HepG2 (cell line): ENCODE data around the gene ZMIZ1. TPM values are rescaled to one million over a fixed set of nuclear protein-coding genes. Genes with fewer than 3 reads are reported as not detected.

Source experiments
- ATAC-seq: fragments of 200-7000 bp; cut with Tn5 transposase; 3 replicates; pipeline ENCODE4 v1.9.1; 2020; ENCODE audit warnings: mild to moderate bottlenecking, moderate library complexity
- BruUV-seq: library from RNA; stranded (reverse); fragments of 400-500 nt; replicated peaks from 2 replicates; lab custom pipeline; 2021; lab: Mats Ljungman, UMichigan
- CTCF ChIA-PET: fragments of 300-600 bp; formaldehyde crosslinking; extraction: SDS; loops from one replicate; lab custom pipeline; 2021; ENCODE audit warnings: low total read pairs, inconsistent platforms, low intra/inter-chr PET ratio; lab: Yijun Ruan, JAX
- POLR2A ChIA-PET: fragments of 350-600 bp; sonication (Branson Sonifier 250); formaldehyde crosslinking; loops from one replicate; lab custom pipeline; 2020; ENCODE audit warnings: antibody characterized with exemption, inconsistent platforms; lab: Yijun Ruan, JAX
- DNase-seq: peaks from one replicate; pipeline ENCODE4 v3.0.0-alpha.2; 2015; ENCODE audit warnings: low spot score
- FAIRE-seq: peaks from 3 replicates; lab custom pipeline; 2011; peaks lifted over from hg19 to GRCh38; lab: Jason Lieb, UNC
- H2AFZ ChIP-seq: one replicate; pipeline ENCODE4 v1.6.1; 2011; ENCODE audit warnings: low read length, inconsistent platforms
- H3K27ac ChIP-seq: fragments of 300-600 bp; 3 replicates; pipeline ENCODE4 v1.8.0; 2011; ENCODE audit warnings: mixed run types, mild to moderate bottlenecking, mixed read lengths, low read length, inconsistent platforms; ENCODE audit not compliant: insufficient read depth; ENCODE audit errors: extremely low read length
- H3K27me3 ChIP-seq, 2 experiments: fragments of 200-600 bp in 1 of 2; 2 replicates in 1 of 2; 3 replicates in 1 of 2; pipeline versions ENCODE4 v1.6.0 to v1.8.0; 2011; ENCODE audit warnings: low read length in 2 of 2, mild to moderate bottlenecking in 2 of 2, moderate library complexity in 2 of 2, inconsistent platforms in 1 of 2; ENCODE audit not compliant: insufficient read depth in 2 of 2, control insufficient read depth in 1 of 2
- H3K36me3 ChIP-seq, 2 experiments: fragments of 200-600 bp in 1 of 2; replicated peaks in 1 of 2; 2 replicates in 1 of 2; 3 replicates in 1 of 2; pipeline versions ENCODE4 v1.5.1 to v1.8.0; 2011; ENCODE audit warnings: low read length in 2 of 2, inconsistent platforms in 1 of 2; ENCODE audit not compliant: insufficient read depth in 2 of 2, control insufficient read depth in 1 of 2
- H3K4me1 ChIP-seq: 2 replicates; pipeline ENCODE4 v1.5.1; 2012; ENCODE audit warnings: low read length, inconsistent platforms; ENCODE audit not compliant: insufficient read depth
- H3K4me2 ChIP-seq: 2 replicates; pipeline ENCODE4 v1.6.0; 2011; ENCODE audit warnings: low read depth, low read length, inconsistent platforms
- H3K4me3 ChIP-seq, 3 experiments: fragments of 200-600 bp in 1 of 3; sonication (generic), shearing (Covaris generic) in 1 of 3; replicated peaks in 1 of 3; 2 replicates each; pipeline ENCODE4 v1.5.1; 2011 to 2016; ENCODE audit warnings: low read length in 3 of 3, inconsistent platforms in 2 of 3, low read depth in 2 of 3, mild to moderate bottlenecking in 2 of 3, control low read depth in 1 of 3, mixed read lengths in 1 of 3; ENCODE audit not compliant: insufficient read depth in 1 of 3
- H3K79me2 ChIP-seq: one replicate; pipeline ENCODE4 v1.6.1; 2011; ENCODE audit warnings: low read length, inconsistent platforms; ENCODE audit not compliant: insufficient read depth
- H3K9ac ChIP-seq: 2 replicates; pipeline ENCODE4 v1.6.0; 2011; ENCODE audit warnings: mild to moderate bottlenecking, low read depth, low read length, inconsistent platforms; ENCODE audit not compliant: insufficient read depth
- H3K9me3 ChIP-seq: 2 replicates; pipeline ENCODE4 v1.5.1; 2012; ENCODE audit warnings: mild to moderate bottlenecking, low read length
- H4K20me1 ChIP-seq: 2 replicates; pipeline ENCODE4 v1.6.0; 2011; ENCODE audit warnings: inconsistent platforms, mild to moderate bottlenecking, low read length, moderate library complexity; ENCODE audit not compliant: insufficient read depth
- ADNP ChIP-seq: sonication (generic); formaldehyde crosslinking; IDR thresholded peaks from 2 replicates; pipeline ENCODE4 v1.4.0; 2020; ENCODE audit warnings: missing genetic modification reagents
- CCDC6 ChIP-seq: sonication (generic); formaldehyde crosslinking; IDR thresholded peaks from 2 replicates; pipeline ENCODE4 v1.8.1; 2022; ENCODE audit warnings: mild to moderate bottlenecking, missing genetic modification reagents, moderate library complexity
- EZH2 ChIP-seq: conservative IDR thresholded peaks from 2 replicates; pipeline ENCODE4 v1.6.1; 2012; ENCODE audit warnings: mild to moderate bottlenecking, low read depth, low read length, moderate library complexity
- IRX3 ChIP-seq: sonication (generic); formaldehyde crosslinking; IDR thresholded peaks from 2 replicates; pipeline ENCODE4 v1.8.1; 2023; ENCODE audit warnings: mild to moderate bottlenecking, low read depth, missing genetic modification reagents, borderline replicate concordance
- NBN ChIP-seq: fragments of 450-650 bp; conservative IDR thresholded peaks from 2 replicates; pipeline ENCODE4 v1.6.1; 2017
- NR2F6 ChIP-seq, 2 experiments: IDR thresholded peaks; 2 replicates each; pipeline ENCODE4 v1.6.1; 2016; ENCODE audit warnings: antibody characterized with exemption in 1 of 2, mild to moderate bottlenecking in 1 of 2
- RFXANK ChIP-seq: IDR thresholded peaks from 2 replicates; pipeline ENCODE4 v1.6.1; 2016
- SNAPC2 ChIP-seq: sonication (generic); formaldehyde crosslinking; IDR thresholded peaks from 2 replicates; pipeline ENCODE4 v1.8.1; 2022; ENCODE audit warnings: mild to moderate bottlenecking, missing genetic modification reagents
- ZBTB46 ChIP-seq: sonication (generic); formaldehyde crosslinking; IDR thresholded peaks from 2 replicates; pipeline ENCODE4 v1.4.0; 2020; ENCODE audit warnings: mild to moderate bottlenecking, missing genetic modification reagents, borderline replicate concordance
- ZNF235 ChIP-seq: sonication (generic); formaldehyde crosslinking; IDR thresholded peaks from 2 replicates; pipeline ENCODE4 v1.8.1; 2023; ENCODE audit warnings: mild to moderate bottlenecking, missing genetic modification reagents, borderline replicate concordance
- ZNF550 ChIP-seq: sonication (generic); formaldehyde crosslinking; IDR thresholded peaks from 2 replicates; pipeline ENCODE4 v1.4.0; 2020; ENCODE audit warnings: mild to moderate bottlenecking, missing genetic modification reagents, borderline replicate concordance
- ZNF616 ChIP-seq: sonication (generic); formaldehyde crosslinking; IDR thresholded peaks from 2 replicates; pipeline ENCODE4 v1.5.0; 2020; ENCODE audit warnings: low read depth, mild to moderate bottlenecking, missing genetic modification reagents
- WGBS: methylation state at CpG from one replicate; pipeline ENCODE4 v1.1.6; 2017; ENCODE audit warnings: low lambda C conversion rate; 5-methylcytosine and 5-hydroxymethylcytosine counted together
- in situ Hi-C: cut with HindIII; loops from 2 replicates; pipeline ENCODE4 v1.10.0; 2017; ENCODE audit warnings: low pct_unique_long_range_greater_than_20kb; ENCODE audit not compliant: extremely low pct_ligation_motif_present
- intact Hi-C: fragments of 100-400 bp; cut with micrococcal nuclease; formaldehyde crosslinking; loops from one replicate; pipeline ENCODE4 v1.10.0; 2022; ENCODE audit not compliant: unreplicated experiment
- polyA plus RNA-seq, 8 experiments: library from polyadenylated mRNA; depleted of rRNA in 3 of 8; stranded (reverse) in 7 of 8; unstranded in 1 of 8; fragments of >200 nt; fragmentation: Illumina TruSeq in 4 of 8; extraction: Trizol in 4 of 8; gene quantifications; 2 replicates each; pipeline versions ENCODE4 v1.2.1 to v1.2.3, GENCODE V29; 2011 to 2016; ENCODE audit warnings: low read depth in 4 of 8, missing spikeins in 1 of 8, mixed read lengths in 1 of 8; ENCODE audit not compliant: insufficient read depth in 1 of 8
- total RNA-seq, 5 experiments: library from RNA; depleted of rRNA; stranded (reverse); fragments of >200 nt; fragmentation: Illumina TruSeq; extraction: Trizol; gene quantifications; 2 replicates each; pipeline ENCODE4 v1.2.3, GENCODE V29; 2016; ENCODE audit warnings: low read depth in 1 of 5

The ZMIZ1 gene
- total and polyA plus RNA-seq, 2 of the 13 experiments (the other 11 are each of a cell fraction or from before 2014, with no cell fraction given) = 5.3 to 10.2 TPM

- peaks cover 22% of the 10 kb centered on the region for H3K4me1 ChIP-seq
- no peak for FAIRE-seq
Measured at GRCh38 chr10:79328147-79328701, 259.5 kb downstream of the ZMIZ1 start.

More at GRCh38 chr10:79328147-79328701, 259.5 kb downstream of the ZMIZ1 start:
- intact Hi-C loops (no loop called here), in situ Hi-C loops (no loop called here)
- no peak for TF ChIP-seq IRX3 (CRISPR knock-in tag)
- no peak for TF ChIP-seq RFXANK
- TF ChIP-seq NR2F6 (IDR thresholded peaks at IDR 0.05) = no peak
- TF ChIP-seq NR2F6 (CRISPR knock-in tag; IDR thresholded peaks at IDR 0.05) = no peak
- no peak for TF ChIP-seq ZNF550 (CRISPR knock-in tag)
- no peak for TF ChIP-seq ZNF616 (CRISPR knock-in tag)
- TF ChIP-seq ADNP = no peak
- no peak for TF ChIP-seq EZH2
- no peak for TF ChIP-seq ZNF235 (CRISPR knock-in tag)
- no peak for TF ChIP-seq SNAPC2 (CRISPR knock-in tag)
- TF ChIP-seq CCDC6 (CRISPR knock-in tag) = no peak
- no peak for TF ChIP-seq NBN
- no peak for TF ChIP-seq ZBTB46 (CRISPR knock-in tag)
- no peak overlapping the region for H3K9ac ChIP-seq
- no peak overlapping the region for H3K4me2 ChIP-seq
- no peaks in the 10 kb centered on the region for H3K79me2 ChIP-seq
- ATAC-seq = no peak
- H2AFZ ChIP-seq = no peak overlapping the region
- H3K36me3 ChIP-seq = no peaks in the 10 kb centered on the region
- 100% methylated on average over 1 of the region's 6 CpGs for WGBS
- POLR2A ChIA-PET = no interaction called here
- CTCF ChIA-PET = no interaction called here
- 0 out of 5 replicates have a peak, but pooled peaks cover 0 to 3% of the 10 kb centered on the region in 2 experiments for H3K27me3 ChIP-seq
- no peak for DNase-seq
- H3K9me3 ChIP-seq = no peaks in the 10 kb centered on the region
- no peak overlapping the region for H3K27ac ChIP-seq
- H4K20me1 ChIP-seq = no peaks in the 10 kb centered on the region
- no TSS peak for BruUV-seq
- no peak overlapping the region for H3K4me3 ChIP-seq
